Measurements from ENCODE around the gene FCRL2. TPM values are rescaled to one million over a fixed set of nuclear protein-coding genes. Genes with fewer than 3 reads are reported as not detected.
"Not testable (repeated sequence)": the region's sequence is repeated elsewhere in the genome, so short reads cannot be mapped to it uniquely, and the experiment has no call there.

FCRL2 gene
- total and polyA plus RNA-seq, 5 donors, result not detected

DNA sequence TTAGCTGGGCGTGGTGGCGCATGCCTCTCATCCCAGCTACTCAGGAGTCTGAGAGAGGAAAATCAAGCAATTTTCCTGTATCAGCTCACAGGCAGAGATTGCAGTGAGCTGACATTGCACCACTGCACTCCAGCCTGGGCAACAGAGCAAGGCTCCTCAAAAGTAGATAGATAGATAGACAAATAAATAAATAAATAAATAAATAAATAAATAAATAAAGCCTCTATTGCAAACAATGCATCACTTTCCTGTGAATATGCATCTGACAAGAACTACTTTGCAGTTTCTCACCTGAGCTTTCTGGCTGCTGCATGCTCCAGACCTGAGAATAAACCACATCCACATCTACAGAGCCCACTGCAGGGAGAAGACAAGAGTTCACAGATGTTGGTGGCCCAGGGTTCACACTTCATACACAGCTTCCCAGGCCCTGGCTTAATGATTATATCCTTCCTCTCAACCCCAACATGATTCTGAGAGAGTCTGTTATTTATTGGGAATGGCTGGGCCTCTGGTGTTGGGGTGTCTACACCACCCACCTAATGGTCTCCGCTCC is 28.6 kb downstream of the FCRL2 start:
- Histone ChIP-seq H3K27me3 (ENCODE audit: control insufficient read depth, insufficient read depth) (no peaks in the 10 kb centered on the region), H3K9me3 (ENCODE audit: control insufficient read depth, low read length) (no peaks in the 10 kb centered on the region), H3K4me1 (ENCODE audit: control insufficient read depth, insufficient read depth, low read length) (no peaks in the 10 kb centered on the region), H3K27ac (ENCODE audit: low read length) (no peak overlapping the region), H3K4me3 (ENCODE audit: low read length) (no peak overlapping the region)
- ATAC-seq (no peak), DNase-seq (no peak)
- intact Hi-C loops (cut with DNase I), result no loop called here
- 90% methylated on average over 3 of the region's 3 CpGs for WGBS

- Histone ChIP-seq H3K4me3 (ENCODE audit: low read length) (no peak overlapping the region), H3K27ac (ENCODE audit: low read length) (no peak overlapping the region), H3K27me3 (ENCODE audit: control insufficient read depth, insufficient read depth) (no peaks in the 10 kb centered on the region), H3K9me3 (ENCODE audit: control insufficient read depth, low read length) (no peaks in the 10 kb centered on the region), H3K4me1 (ENCODE audit: control insufficient read depth, insufficient read depth, low read length) (no peaks in the 10 kb centered on the region)
- no peak for ATAC-seq
- 61% methylated on average over 5 of the region's 5 CpGs for WGBS
- DNase-seq, result no peak
- intact Hi-C loops (cut with DNase I), result no loop called here
These were observed 37.6 kb downstream of the FCRL2 start for GRCh38 chr1:157739229-157739901.

GRCh38 chr1:157735991-157736390 is 40.9 kb downstream of the FCRL2 start:
- DNase-seq; ATAC-seq; H3K4me1 ChIP-seq (ENCODE audit: control insufficient read depth, insufficient read depth, low read length); H3K27ac ChIP-seq (ENCODE audit: low read length); intact Hi-C loops (cut with DNase I); H3K4me3 ChIP-seq (ENCODE audit: low read length); H3K9me3 ChIP-seq (ENCODE audit: control insufficient read depth, low read length); H3K27me3 ChIP-seq (ENCODE audit: control insufficient read depth, insufficient read depth): not testable (repeated sequence)
- 79% methylated on average over 5 of the region's 5 CpGs for WGBS

DNA sequence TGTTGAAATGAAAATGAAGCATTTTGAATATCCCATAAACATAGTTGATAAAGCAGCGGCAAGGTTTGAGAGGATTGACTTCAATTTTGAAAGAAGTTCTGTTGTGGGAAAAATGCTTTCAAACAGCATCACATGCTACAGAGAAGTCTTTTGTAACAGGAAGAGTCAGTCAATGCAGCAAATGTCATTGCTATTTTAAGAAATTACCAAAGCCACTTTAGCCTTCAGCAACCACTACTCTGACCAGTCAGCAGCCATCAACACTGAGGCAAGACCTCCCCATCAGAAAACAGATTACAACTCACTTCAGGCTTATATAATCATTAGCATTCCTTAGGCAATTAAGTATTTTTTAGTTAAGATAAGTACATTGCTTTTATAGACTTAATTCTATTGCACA is 42.6 kb downstream of the FCRL2 start:
- Histone ChIP-seq H3K4me3 (ENCODE audit: low read length) (no peak overlapping the region), H3K4me1 (ENCODE audit: control insufficient read depth, insufficient read depth, low read length) (no peaks in the 10 kb centered on the region), H3K9me3 (ENCODE audit: control insufficient read depth, low read length) (no peaks in the 10 kb centered on the region), H3K27me3 (ENCODE audit: control insufficient read depth, insufficient read depth) (no peaks in the 10 kb centered on the region), H3K27ac (ENCODE audit: low read length) (no peak overlapping the region)
- ATAC-seq (no peak), DNase-seq (no peak)
- WGBS, result 72% methylated on average over 1 of the region's 1 CpG
- intact Hi-C loops (cut with DNase I), result no loop called here

GRCh38 chr1:157732755-157733154 is 44.2 kb downstream of the FCRL2 start:
- Histone ChIP-seq H3K4me3 (ENCODE audit: low read length) (no peak overlapping the region), H3K27me3 (ENCODE audit: control insufficient read depth, insufficient read depth) (no peaks in the 10 kb centered on the region), H3K27ac (ENCODE audit: low read length) (no peak overlapping the region), H3K9me3 (ENCODE audit: control insufficient read depth, low read length) (no peaks in the 10 kb centered on the region), H3K4me1 (ENCODE audit: control insufficient read depth, insufficient read depth, low read length) (no peaks in the 10 kb centered on the region)
- WGBS, result 65% methylated on average over 3 of the region's 3 CpGs
- DNase-seq, result no peak
- no peak for ATAC-seq
- intact Hi-C loops (cut with DNase I), result no loop called here

DNA sequence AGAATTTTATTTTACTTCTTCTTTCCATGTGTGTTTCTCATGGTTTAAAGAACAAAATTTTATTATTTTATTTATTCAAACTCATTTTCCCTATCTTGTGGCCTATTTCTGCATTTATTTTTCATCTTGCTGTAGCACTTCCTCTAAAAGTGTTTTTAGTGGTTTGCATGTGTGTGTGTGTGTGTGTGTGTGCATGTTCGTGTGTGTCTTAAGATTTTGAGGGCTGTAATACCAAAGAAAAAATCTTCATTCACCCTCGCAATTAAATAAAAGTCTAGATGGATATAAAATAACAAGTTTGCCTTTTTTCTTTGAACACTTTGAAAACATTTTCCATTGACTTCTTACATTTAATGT is 51.7 kb downstream of the FCRL2 start:
- intact Hi-C loops (cut with DNase I), result no loop called here
- Histone ChIP-seq H3K27me3 (ENCODE audit: control insufficient read depth, insufficient read depth) (no peaks in the 10 kb centered on the region), H3K27ac (ENCODE audit: low read length) (no peak overlapping the region), H3K4me3 (ENCODE audit: low read length) (no peak overlapping the region), H3K4me1 (ENCODE audit: control insufficient read depth, insufficient read depth, low read length) (no peaks in the 10 kb centered on the region), H3K9me3 (ENCODE audit: control insufficient read depth, low read length) (peaks cover 3% of the 10 kb centered on the region)
- no peak for DNase-seq
- WGBS, result 52% methylated on average over 2 of the region's 2 CpGs
- no peak for ATAC-seq

GRCh38 chr1:157724537-157725220 is 52.3 kb downstream of the FCRL2 start:
- intact Hi-C loops (cut with DNase I), result no loop called here
- 79% methylated on average over 2 of the region's 2 CpGs for WGBS
- no peaks in the 10 kb centered on the region for H3K4me1 ChIP-seq (ENCODE audit: control insufficient read depth, insufficient read depth, low read length)

GRCh38 chr1:157723157-157723556 is 53.8 kb downstream of the FCRL2 start:
- no peak for ATAC-seq
- no peaks in the 10 kb centered on the region for H3K4me1 ChIP-seq (ENCODE audit: control insufficient read depth, insufficient read depth, low read length)
- peaks cover 3% of the 10 kb centered on the region for H3K9me3 ChIP-seq (ENCODE audit: control insufficient read depth, low read length)
- no peak overlapping the region for H3K27ac ChIP-seq (ENCODE audit: low read length)
- no peaks in the 10 kb centered on the region for H3K27me3 ChIP-seq (ENCODE audit: control insufficient read depth, insufficient read depth)
- 76% methylated on average over 2 of the region's 2 CpGs for WGBS
- H3K4me3 ChIP-seq (ENCODE audit: low read length), result no peak overlapping the region
- intact Hi-C loops (cut with DNase I), result no loop called here
- no peak for DNase-seq

More at GRCh38 chr1:157724537-157725220, 52.3 kb downstream of the FCRL2 start:
- Histone ChIP-seq H3K9me3 (ENCODE audit: control insufficient read depth, low read length) (peaks cover 3% of the 10 kb centered on the region), H3K27me3 (ENCODE audit: control insufficient read depth, insufficient read depth) (no peaks in the 10 kb centered on the region), H3K4me3 (ENCODE audit: low read length) (no peak overlapping the region), H3K27ac (ENCODE audit: low read length) (no peak overlapping the region)
- ATAC-seq (no peak), DNase-seq (no peak)

GRCh38 chr1:157721985-157722384 is 54.9 kb downstream of the FCRL2 start:
- ATAC-seq (no peak), DNase-seq (no peak)
- Histone ChIP-seq H3K9me3 (ENCODE audit: control insufficient read depth, low read length) (peaks cover 3% of the 10 kb centered on the region), H3K4me1 (ENCODE audit: control insufficient read depth, insufficient read depth, low read length) (no peaks in the 10 kb centered on the region), H3K27ac (ENCODE audit: low read length) (no peak overlapping the region), H3K27me3 (ENCODE audit: control insufficient read depth, insufficient read depth) (no peaks in the 10 kb centered on the region), H3K4me3 (ENCODE audit: low read length) (no peak overlapping the region)
- intact Hi-C loops (cut with DNase I), result no loop called here
- WGBS, result 80% methylated on average over 1 of the region's 1 CpG

GRCh38 chr1:157715736-157716135 is 61.2 kb downstream of the FCRL2 start:
- intact Hi-C loops (cut with DNase I), result no loop called here
- H3K4me1 ChIP-seq (ENCODE audit: control insufficient read depth, insufficient read depth, low read length), result no peaks in the 10 kb centered on the region
- H3K27me3 ChIP-seq (ENCODE audit: control insufficient read depth, insufficient read depth), result no peaks in the 10 kb centered on the region
- H3K9me3 ChIP-seq (ENCODE audit: control insufficient read depth, low read length), result no peaks in the 10 kb centered on the region
- DNase-seq (no peak), ATAC-seq (no peak)
- WGBS, result 82% methylated on average over 5 of the region's 5 CpGs
- no peak overlapping the region for H3K27ac ChIP-seq (ENCODE audit: low read length)
- H3K4me3 ChIP-seq (ENCODE audit: low read length), result no peak overlapping the region

- Histone ChIP-seq H3K27ac (ENCODE audit: low read length) (no peak overlapping the region), H3K4me1 (ENCODE audit: control insufficient read depth, insufficient read depth, low read length) (no peaks in the 10 kb centered on the region), H3K27me3 (ENCODE audit: control insufficient read depth, insufficient read depth) (no peaks in the 10 kb centered on the region), H3K9me3 (ENCODE audit: control insufficient read depth, low read length) (no peaks in the 10 kb centered on the region), H3K4me3 (ENCODE audit: low read length) (no peak overlapping the region)
- ATAC-seq (no peak), DNase-seq (no peak)
- intact Hi-C loops (cut with DNase I), result no loop called here
These were observed 65.1 kb downstream of the FCRL2 start for GRCh38 chr1:157711802-157712201.

Data from right cardiac atrium (tissue), 5 donors.